H9 (cell line): ENCODE measurements around the gene TSPAN18. TPM values are rescaled to one million over a fixed set of nuclear protein-coding genes. Genes with fewer than 3 reads are reported as not detected.

ENCODE experiments used
- DNase-seq: peaks from one replicate; pipeline ENCODE4 v3.0.0-alpha.2; 2017
- H2AFZ ChIP-seq: one replicate; pipeline ENCODE4 v1.6.1; 2013; ENCODE audit warnings: mild to moderate bottlenecking, low read length, control low read depth, moderate library complexity
- H2AK5ac ChIP-seq: 2 replicates; pipeline ENCODE4 v1.6.1; 2013; ENCODE audit warnings: low read length, control low read depth, mixed read lengths; ENCODE audit not compliant: insufficient read length
- H2BK120ac ChIP-seq: one replicate; pipeline ENCODE4 v1.6.1; 2013; ENCODE audit warnings: low read depth, mild to moderate bottlenecking, low read length, control low read depth, inconsistent platforms; ENCODE audit not compliant: poor library complexity, severe bottlenecking
- H2BK12ac ChIP-seq: 2 replicates; pipeline ENCODE4 v1.6.1; 2013; ENCODE audit warnings: low read length, control low read depth, mixed read lengths, low read depth; ENCODE audit not compliant: insufficient read length
- H2BK15ac ChIP-seq: 2 replicates; pipeline ENCODE4 v1.6.1; 2013; ENCODE audit warnings: low read depth, low read length, control low read depth
- H2BK20ac ChIP-seq: one replicate; pipeline ENCODE4 v1.6.1; 2013; ENCODE audit warnings: low read depth, mild to moderate bottlenecking, low read length, control low read depth, inconsistent platforms; ENCODE audit not compliant: poor library complexity, severe bottlenecking
- H2BK5ac ChIP-seq: 2 replicates; pipeline ENCODE4 v1.6.1; 2013; ENCODE audit warnings: low read length, control low read depth, mixed read lengths; ENCODE audit not compliant: insufficient read length
- H3K14ac ChIP-seq: 2 replicates; pipeline ENCODE4 v1.6.1; 2013; ENCODE audit warnings: low read length, control low read depth; ENCODE audit not compliant: insufficient read depth
- H3K18ac ChIP-seq: 2 replicates; pipeline ENCODE4 v1.6.1; 2013; ENCODE audit warnings: low read depth, mild to moderate bottlenecking, mixed read lengths, low read length, control low read depth; ENCODE audit not compliant: insufficient read length
- H3K23ac ChIP-seq: 2 replicates; pipeline ENCODE4 v1.6.1; 2013; ENCODE audit warnings: low read length, control low read depth, mixed read lengths, low read depth; ENCODE audit not compliant: insufficient read length
- H3K23me2 ChIP-seq: 2 replicates; pipeline ENCODE4 v1.6.1; 2013; ENCODE audit warnings: low read depth, mild to moderate bottlenecking, mixed read lengths, low read length, control low read depth; ENCODE audit not compliant: insufficient read length, poor library complexity, severe bottlenecking
- H3K27ac ChIP-seq: 2 replicates; pipeline ENCODE4 v1.5.1; 2013; ENCODE audit warnings: low read length, control low read depth, mixed read lengths, low read depth; ENCODE audit not compliant: insufficient read length
- H3K27me3 ChIP-seq: 2 replicates; pipeline ENCODE4 v1.6.1; 2013; ENCODE audit warnings: low read length, control low read depth, inconsistent platforms; ENCODE audit not compliant: insufficient read depth
- H3K4ac ChIP-seq: 2 replicates; pipeline ENCODE4 v1.6.1; 2013; ENCODE audit warnings: low read depth, mild to moderate bottlenecking, control low read depth, inconsistent platforms, low read length, moderate library complexity
- H3K4me1 ChIP-seq: 2 replicates; pipeline ENCODE4 v1.6.1; 2013; ENCODE audit warnings: low read length, control low read depth, inconsistent platforms; ENCODE audit not compliant: insufficient read depth
- H3K4me2 ChIP-seq: 2 replicates; pipeline ENCODE4 v1.6.1; 2013; ENCODE audit warnings: low read length, control low read depth, mixed read lengths; ENCODE audit not compliant: insufficient read length, insufficient read depth
- H3K56ac ChIP-seq: 2 replicates; pipeline ENCODE4 v1.6.1; 2013; ENCODE audit warnings: low read depth, mild to moderate bottlenecking, mixed read lengths, low read length, control low read depth; ENCODE audit not compliant: insufficient read length
- H3K79me1 ChIP-seq: 2 replicates; pipeline ENCODE4 v1.6.1; 2013; ENCODE audit warnings: low read depth, mild to moderate bottlenecking, moderate library complexity, low read length, control low read depth, inconsistent platforms; ENCODE audit not compliant: insufficient read depth, poor library complexity, severe bottlenecking
- H3K79me2 ChIP-seq: 2 replicates; pipeline ENCODE4 v1.6.1; 2013; ENCODE audit warnings: low read length, control low read depth, inconsistent platforms; ENCODE audit not compliant: insufficient read depth
- H3K9ac ChIP-seq: 2 replicates; pipeline ENCODE4 v1.6.1; 2013; ENCODE audit warnings: low read length, control low read depth, mixed read lengths; ENCODE audit not compliant: insufficient read length; ENCODE audit errors: extremely low read depth
- H3K9me3 ChIP-seq: one replicate; pipeline ENCODE4 v1.6.1; 2013; ENCODE audit warnings: low read depth, low read length, inconsistent platforms; ENCODE audit not compliant: control insufficient read depth
- H3T11ph ChIP-seq: one replicate; pipeline ENCODE4 v1.6.1; 2013; ENCODE audit warnings: mild to moderate bottlenecking, low read length, control low read depth, inconsistent platforms
- H4K20me1 ChIP-seq: one replicate; pipeline ENCODE4 v1.6.1; 2013; ENCODE audit not compliant: control insufficient read depth, insufficient read length, insufficient read depth
- H4K5ac ChIP-seq: 2 replicates; pipeline ENCODE4 v1.6.1; 2013; ENCODE audit warnings: low read depth, mild to moderate bottlenecking, mixed read lengths, low read length, control low read depth; ENCODE audit not compliant: insufficient read length
- H4K8ac ChIP-seq: replicated peaks from 2 replicates; pipeline ENCODE4 v1.6.1; 2013; ENCODE audit warnings: low read length, control low read depth, mixed read lengths, low read depth; ENCODE audit not compliant: insufficient read length
- H4K91ac ChIP-seq: 2 replicates; pipeline ENCODE4 v1.6.1; 2013; ENCODE audit warnings: low read depth, mild to moderate bottlenecking, moderate library complexity, mixed read lengths, low read length, control low read depth; ENCODE audit not compliant: insufficient read length
- H3K27ac Mint-ChIP-seq, 3 experiments: 2 replicates in 2 of 3; 3 replicates in 1 of 3; pipeline ENCODE4 v1.8.0; 2020 to 2021; ENCODE audit warnings: mixed read lengths in 3 of 3, mild to moderate bottlenecking in 1 of 3, moderate library complexity in 1 of 3
- H3K27me3 Mint-ChIP-seq: 2 replicates; pipeline ENCODE4 v1.8.0; 2021; ENCODE audit warnings: low read depth, mild to moderate bottlenecking, moderate library complexity, mixed read lengths
- H3K36me3 Mint-ChIP-seq, 3 experiments: 2 replicates in 2 of 3; 3 replicates in 1 of 3; pipeline ENCODE4 v1.8.0; 2020 to 2021; ENCODE audit warnings: low read depth in 3 of 3, mixed read lengths in 3 of 3; ENCODE audit not compliant: insufficient read depth in 1 of 3
- H3K4me1 Mint-ChIP-seq, 2 experiments: 2 replicates each; pipeline ENCODE4 v1.8.0; 2020; ENCODE audit warnings: mixed read lengths in 2 of 2
- H3K4me3 Mint-ChIP-seq, 2 experiments: 2 replicates in 1 of 2; 3 replicates in 1 of 2; pipeline ENCODE4 v1.8.0; 2020 to 2021; ENCODE audit warnings: mild to moderate bottlenecking in 2 of 2, mixed read lengths in 2 of 2, moderate library complexity in 1 of 2
- H3K9me3 Mint-ChIP-seq, 2 experiments: 2 replicates in 1 of 2; 3 replicates in 1 of 2; pipeline ENCODE4 v1.8.0; 2020; ENCODE audit warnings: mild to moderate bottlenecking in 2 of 2, mixed read lengths in 2 of 2, moderate library complexity in 1 of 2
- CTCF ChIP-seq: fragments of 200-600 bp; sonication (generic); conservative IDR thresholded peaks from 3 replicates; pipeline ENCODE4 v1.8.0; 2021; ENCODE audit warnings: antibody characterized with exemption, mild to moderate bottlenecking
- WGBS: extraction: QIAGEN DNeasy Blood & Tissue Kit; methylation state at CpG from one replicate; pipeline ENCODE4 v1.1.7; 2013; ENCODE audit warnings: missing lambda C conversion rate, low lambda C conversion rate, mixed read lengths; ENCODE audit not compliant: insufficient read length; ENCODE audit errors: extremely low coverage; 5-methylcytosine and 5-hydroxymethylcytosine counted together
- total RNA-seq: library from RNA; stranded (reverse); gene quantifications from 2 replicates; pipeline ENCODE4 v1.2.1, GENCODE V29; 2021

TSPAN18 gene
- total RNA-seq, 1 experiment from 2014 or later: 25.3 TPM

DNA sequence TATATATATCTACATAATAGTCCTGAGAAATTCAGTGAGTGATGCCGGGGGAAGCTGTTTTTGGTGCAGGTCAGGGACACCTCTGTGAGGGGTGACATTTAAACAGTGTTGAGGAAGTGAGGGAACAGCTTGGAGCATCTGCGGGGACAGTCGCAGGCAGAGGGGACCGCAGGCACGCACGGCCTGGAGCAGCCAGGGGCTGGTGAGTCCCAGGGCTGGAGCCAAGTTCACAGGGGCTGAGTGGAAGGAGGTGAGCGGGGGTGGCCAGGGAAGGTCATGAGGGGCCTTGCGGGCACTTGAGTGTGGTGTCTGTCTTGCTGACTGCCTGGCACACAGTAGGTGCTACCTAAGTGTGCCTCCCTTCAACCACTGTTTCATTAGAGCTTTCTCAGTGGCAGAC lies 65.4 kb downstream of the TSPAN18 start:
- Histone ChIP-seq H3K27ac (no peak overlapping the region), H2BK20ac (no peak overlapping the region), H3K18ac (no peak overlapping the region), H4K5ac (no peak overlapping the region), H2BK15ac (no peak overlapping the region), H3K23ac (no peak overlapping the region), H3K79me2 (no peaks in the 10 kb centered on the region), H3K23me2 (no peaks in the 10 kb centered on the region), H2AK5ac (no peak overlapping the region), H4K20me1 (no peaks in the 10 kb centered on the region), H2BK5ac (no peak overlapping the region), H3K27me3 (no peaks in the 10 kb centered on the region), H3T11ph (no peak overlapping the region), H3K4me2 (no peak overlapping the region), H4K91ac (no peak overlapping the region), H3K14ac (no peak overlapping the region), H3K79me1 (no peaks in the 10 kb centered on the region), H3K9ac (no peak overlapping the region), H2AFZ (no peak overlapping the region), H3K9me3 (no peaks in the 10 kb centered on the region), H3K4me1 (peaks cover 7% of the 10 kb centered on the region; the same call in 1 of the 2 replicates), H3K56ac (no peak overlapping the region), H2BK12ac (no peak overlapping the region), H3K4ac (no peak overlapping the region), H4K8ac (no peak overlapping the region), H2BK120ac (no peak overlapping the region)
- Mint-ChIP-seq H3K27ac (no peak overlapping the region; a peak in 1 of 7 replicates), H3K27me3 (peaks cover 2% of the 10 kb centered on the region; the same call in 1 of the 2 replicates), H3K4me3 (no peak overlapping the region), H3K36me3 (no peaks in the 10 kb centered on the region; a peak in 1 of 7 replicates), H3K4me1 (peaks cover 43 to 59% of the 10 kb centered on the region in 2 experiments), H3K9me3 (peaks cover 0 to 5% of the 10 kb centered on the region in 2 experiments; a peak in 1 of 5 replicates)
- no peak for DNase-seq
- TF ChIP-seq CTCF: no peak
- no CpG with 5 or more reads among the region's 8 CpGs for WGBS
